HUES64 (cell line): Measurements from ENCODE around the gene ALKAL2.
A peak's percentile ranks its signal among the peaks of the same experiment; 100 is the strongest.

ENCODE experiments used
- H3K27ac ChIP-seq: 2 replicates; pipeline ENCODE4 v1.7.0; 2013; ENCODE audit warnings: low read depth, low read length, inconsistent platforms
- H3K27me3 ChIP-seq: 2 replicates; pipeline ENCODE4 v1.6.1; 2013; ENCODE audit warnings: mild to moderate bottlenecking, low read length; ENCODE audit not compliant: insufficient read depth
- H3K36me3 ChIP-seq: 2 replicates; pipeline ENCODE4 v1.6.1; 2013; ENCODE audit warnings: mild to moderate bottlenecking, low read length; ENCODE audit not compliant: insufficient read depth
- H3K4me1 ChIP-seq: 2 replicates; pipeline ENCODE4 v1.6.1; 2013; ENCODE audit warnings: mild to moderate bottlenecking, low read length, moderate library complexity; ENCODE audit not compliant: insufficient read depth
- H3K4me3 ChIP-seq: 2 replicates; pipeline ENCODE4 v1.5.1; 2013; ENCODE audit warnings: mild to moderate bottlenecking, low read length, moderate library complexity
- H3K9ac ChIP-seq: 2 replicates; pipeline ENCODE4 v1.6.1; 2013; ENCODE audit warnings: mild to moderate bottlenecking, low read depth, low read length
- H3K9me3 ChIP-seq: 2 replicates; pipeline ENCODE4 v1.6.1; 2013; ENCODE audit warnings: low read depth, low read length; ENCODE audit not compliant: insufficient read depth
- WGBS: fragments of 150-250, 120-280 bp; methylation state at CpG from one replicate; pipeline ENCODE4 v1.1.7; 2013; ENCODE audit warnings: missing lambda C conversion rate; 5-methylcytosine and 5-hydroxymethylcytosine counted together

ALKAL2 gene

DNA sequence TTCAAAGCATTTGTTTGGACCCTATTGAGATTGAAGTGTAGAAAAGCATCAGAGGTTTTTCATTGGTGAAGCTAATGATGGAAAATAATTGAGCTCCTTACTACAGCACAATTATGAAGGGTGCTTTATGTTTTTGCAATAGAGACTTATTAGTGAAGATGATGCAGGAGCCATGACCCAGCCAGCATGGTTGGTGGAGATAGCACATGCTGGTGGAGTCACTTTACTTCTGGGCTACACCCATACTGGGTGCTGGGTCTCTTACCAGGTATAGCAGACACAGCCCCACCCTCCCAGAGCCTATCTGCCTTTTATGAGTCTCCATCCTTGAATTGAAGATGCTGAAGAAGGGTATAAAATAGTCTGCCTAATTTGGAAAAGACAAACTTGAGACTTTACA lies 19.6 kb downstream of the ALKAL2 start:
- peaks cover 13% of the 10 kb centered on the region for H3K4me1 ChIP-seq
- H3K36me3 ChIP-seq, result peaks cover 24% of the 10 kb centered on the region
- H3K27me3 ChIP-seq, result peaks cover 10% of the 10 kb centered on the region
- H3K9me3 ChIP-seq, result no peaks in the 10 kb centered on the region
- no peak overlapping the region for H3K4me3 ChIP-seq
- no peak overlapping the region for H3K27ac ChIP-seq
- no peak overlapping the region for H3K9ac ChIP-seq

DNA sequence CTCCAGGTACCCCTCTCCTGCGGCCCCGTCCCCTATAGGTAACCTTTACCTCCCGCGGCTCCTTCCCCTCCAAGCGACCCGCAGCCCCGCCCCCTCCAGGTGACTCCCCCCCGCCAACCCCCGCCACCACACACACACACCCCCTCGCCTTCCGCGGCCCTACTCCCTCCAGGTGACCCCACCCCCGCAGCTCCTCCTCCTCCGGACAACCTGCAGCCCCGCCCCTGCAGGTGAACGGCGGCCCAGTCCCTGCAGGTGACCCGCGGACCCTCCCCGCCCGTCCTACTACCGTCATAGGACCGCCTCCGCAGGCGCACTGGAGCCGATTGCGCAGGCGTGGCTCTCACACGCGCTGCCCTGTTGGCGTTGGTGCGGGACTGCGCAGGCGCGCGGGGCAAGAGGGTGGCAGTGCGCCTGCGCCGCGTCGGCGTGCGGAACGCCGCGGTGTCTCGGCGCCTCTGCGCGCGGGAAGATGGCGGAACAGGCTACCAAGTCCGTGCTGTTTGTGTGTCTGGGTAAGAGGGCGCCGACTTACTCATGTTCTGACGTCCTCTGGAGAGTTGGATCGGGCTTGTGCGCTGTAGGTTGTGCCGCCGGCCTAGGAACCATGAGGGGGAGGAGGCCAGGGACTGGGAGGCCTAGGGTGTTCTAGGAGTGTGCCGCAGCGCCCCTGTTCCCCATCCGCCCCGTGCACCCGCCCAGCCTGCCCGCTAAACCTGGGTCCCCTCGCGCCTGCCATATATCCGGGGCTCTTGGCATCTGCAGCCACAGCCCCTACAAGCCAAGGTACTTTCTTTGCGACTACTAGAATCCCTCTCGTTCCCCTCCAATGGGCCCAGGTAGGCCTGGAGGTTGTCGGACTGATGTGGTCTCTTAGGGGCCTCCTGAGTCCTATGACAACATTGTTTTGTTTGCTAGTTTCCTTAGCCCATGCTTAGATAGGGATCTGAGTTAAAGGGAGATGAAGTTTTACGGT lies 23.1 kb downstream of the ALKAL2 start, which contains the start of gene ACP1:
ACP1 (plus strand) TSS at position 455 of the 976 bp plus-strand sequence; CDS start at position 473, 18 bp downstream.
- peak within 1 kb of the TSS; percentile 91 for H3K9ac ChIP-seq
- peaks cover 21% of the 10 kb centered on the region for H3K27me3 ChIP-seq
- peaks cover 18% of the 10 kb centered on the region for H3K4me1 ChIP-seq
- peak within 1 kb of the TSS; percentile 88 for H3K4me3 ChIP-seq
- H3K27ac ChIP-seq, result peak within 1 kb of the TSS; percentile 84
- under 1% methylated on average over 66 of the region's 73 CpGs for WGBS
- peaks cover 10% of the 10 kb centered on the region; the same call in 1 of the 2 replicates for H3K36me3 ChIP-seq
- 0 out of 2 replicates have a peak, but pooled peaks cover 3% of the 10 kb centered on the region for H3K9me3 ChIP-seq

DNA sequence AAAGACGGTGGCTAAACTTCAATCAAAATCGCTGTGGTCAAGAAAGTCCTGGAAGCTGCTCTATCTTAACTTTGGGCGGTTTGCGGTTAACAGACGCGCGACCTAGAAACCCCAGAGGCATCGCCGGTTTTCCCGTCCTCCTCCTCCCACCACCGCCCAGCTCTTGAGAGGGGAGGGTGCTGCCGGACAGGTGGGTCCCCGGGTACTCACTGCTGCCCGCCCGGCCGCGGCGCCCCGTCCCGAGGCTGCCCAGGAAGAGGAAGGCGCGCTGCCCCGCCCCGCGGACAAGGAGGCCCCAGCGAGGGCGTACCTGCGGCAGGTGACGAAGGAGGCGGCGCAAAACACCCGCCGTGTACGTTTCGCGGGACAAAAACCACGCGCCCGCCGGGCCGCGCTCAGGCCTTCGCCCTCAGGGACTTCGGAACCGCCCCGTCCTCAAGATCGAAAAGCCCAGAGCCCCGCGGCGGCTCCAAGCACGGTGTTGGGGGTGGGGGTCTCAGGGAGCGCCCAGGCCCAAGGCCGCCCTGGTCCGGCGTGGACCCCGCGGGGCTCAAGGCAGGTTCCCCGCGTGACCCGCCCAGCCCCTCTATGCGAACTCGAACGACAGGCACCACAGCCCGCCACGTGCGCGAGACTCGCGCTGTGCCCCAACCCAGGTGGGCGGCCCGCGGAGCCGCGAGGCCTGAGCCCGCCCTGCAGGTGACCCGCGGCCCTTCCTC lies 24.0 kb downstream of the ALKAL2 start, which contains the start of gene SH3YL1:
SH3YL1 (minus strand) TSS at position 259 of the 719 bp plus-strand sequence; CDS start at position 211, 48 bp downstream.
- Histone ChIP-seq H3K27ac (peak within 1 kb of the TSS; percentile 84), H3K9me3 (peaks cover 4% of the 10 kb centered on the region; the same call in 1 of the 2 replicates), H3K4me3 (peak within 1 kb of the TSS; percentile 88), H3K9ac (peak within 1 kb of the TSS; percentile 91), H3K4me1 (peaks cover 18% of the 10 kb centered on the region), H3K27me3 (peaks cover 21% of the 10 kb centered on the region), H3K36me3 (peaks cover 11% of the 10 kb centered on the region; the same call in 1 of the 2 replicates)
- 7% methylated on average over 77 of the region's 77 CpGs for WGBS

DNA sequence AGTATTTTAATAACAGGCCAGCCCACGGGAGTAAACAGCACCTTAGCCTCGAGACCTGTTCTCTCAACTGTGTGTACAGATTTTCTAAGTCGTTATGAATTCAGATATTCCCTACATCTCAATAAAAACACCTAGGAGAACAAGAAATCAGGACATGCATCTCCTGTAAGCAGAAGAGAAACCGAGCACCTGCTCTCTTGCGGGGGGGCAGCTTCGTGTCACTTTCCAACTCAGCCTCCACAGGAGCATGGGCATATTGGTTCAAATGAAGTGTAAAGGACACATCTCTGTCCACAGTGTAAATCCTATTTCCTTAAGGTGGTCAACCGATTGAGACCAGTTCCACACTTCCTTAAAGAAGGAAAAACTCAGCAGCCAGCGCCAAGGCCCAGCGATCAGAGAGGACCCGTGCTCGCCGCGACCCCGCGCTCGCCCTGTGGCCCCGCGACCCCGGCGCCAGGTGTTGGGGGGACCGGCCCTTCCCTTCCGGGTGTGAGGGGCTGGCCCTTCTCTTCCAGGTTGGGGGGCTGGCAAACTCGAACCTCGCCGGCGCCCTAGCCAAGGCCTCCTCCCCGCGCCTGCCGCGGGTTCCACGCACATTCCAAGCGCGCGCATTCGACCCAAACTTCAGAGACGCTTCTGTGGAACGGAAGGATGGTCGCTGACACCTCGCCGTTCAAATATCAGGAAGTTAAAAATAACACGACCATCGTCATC lies 24.7 kb downstream of the ALKAL2 start:
- peaks cover 14% of the 10 kb centered on the region; the same call in 1 of the 2 replicates for H3K36me3 ChIP-seq
- peaks cover 12% of the 10 kb centered on the region for H3K9me3 ChIP-seq
- H3K27me3 ChIP-seq, result peaks cover 21% of the 10 kb centered on the region
- 77% methylated on average over 42 of the region's 42 CpGs for WGBS
- peaks cover 18% of the 10 kb centered on the region for H3K4me1 ChIP-seq
- H3K4me3 ChIP-seq, result peak overlapping the region; percentile 88
- H3K27ac ChIP-seq, result no peak overlapping the region
- H3K9ac ChIP-seq, result peak overlapping the region; percentile 68; the same call in 1 of the 2 replicates

DNA sequence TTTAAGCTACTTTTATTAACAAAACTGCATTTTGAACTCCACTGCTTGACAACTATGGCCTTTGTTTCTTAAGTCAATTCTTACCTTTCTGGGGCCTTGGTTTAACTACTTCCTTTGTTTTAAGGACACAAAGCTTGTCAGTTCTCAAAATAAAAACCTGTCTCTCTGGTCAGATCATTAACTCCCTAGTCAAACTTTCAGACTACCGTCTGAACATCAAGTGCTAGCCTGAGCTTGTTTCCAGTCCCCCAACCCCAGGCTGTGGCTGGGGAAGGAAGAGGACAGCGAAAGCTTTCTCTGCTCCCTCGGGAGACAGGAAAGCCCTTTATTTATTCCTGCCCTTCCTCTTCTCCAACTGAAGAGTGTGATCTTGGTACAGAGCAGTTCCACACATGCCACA lies 25.8 kb downstream of the ALKAL2 start:
- no peak overlapping the region for H3K27ac ChIP-seq

DNA sequence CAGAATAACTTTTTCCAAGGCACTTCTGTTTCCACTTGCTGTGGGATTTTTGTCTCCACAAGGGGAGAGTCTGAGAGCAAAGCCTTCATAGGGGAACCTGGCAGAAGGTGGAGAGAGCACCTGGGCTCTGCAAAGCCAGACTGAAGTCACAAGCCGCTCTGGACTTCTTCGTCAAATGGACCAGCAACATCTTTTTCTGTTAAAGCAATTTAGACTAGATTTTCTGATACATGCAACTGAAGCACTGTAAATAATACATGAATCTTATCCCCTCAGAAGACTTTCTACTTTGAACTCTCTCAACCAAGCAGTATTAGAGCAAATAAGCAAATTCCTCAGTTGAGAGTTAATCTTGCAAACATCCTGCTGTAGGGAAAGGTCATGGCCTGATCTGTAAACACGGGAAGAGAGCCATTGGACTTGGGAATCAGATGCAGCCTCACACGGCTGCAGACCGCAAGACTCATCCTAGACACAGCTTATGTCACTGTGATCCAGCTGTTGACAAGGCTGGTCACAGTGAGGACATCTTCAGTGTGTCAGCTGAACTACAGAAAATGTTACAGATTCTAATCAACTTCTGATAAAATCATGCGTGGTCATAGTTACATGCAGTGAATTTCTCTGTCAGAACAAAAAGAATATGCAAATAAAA lies 27.3 kb downstream of the ALKAL2 start:
- H3K36me3 ChIP-seq, result peaks cover 14% of the 10 kb centered on the region; the same call in 1 of the 2 replicates
- 79% methylated on average over 6 of the region's 6 CpGs for WGBS
- H3K4me1 ChIP-seq, result peaks cover 9% of the 10 kb centered on the region
- H3K9ac ChIP-seq, result no peak overlapping the region
- no peak overlapping the region for H3K27ac ChIP-seq
- H3K9me3 ChIP-seq, result peaks cover 21% of the 10 kb centered on the region
- no peak overlapping the region for H3K4me3 ChIP-seq
- H3K27me3 ChIP-seq, result peaks cover 21% of the 10 kb centered on the region

More for the DNA sequence above, 25.8 kb downstream of the ALKAL2 start:
- no peak overlapping the region for H3K4me3 ChIP-seq
- 55% methylated on average over 1 of the region's 3 CpGs for WGBS
- H3K4me1 ChIP-seq, result peaks cover 18% of the 10 kb centered on the region
- H3K9me3 ChIP-seq, result peaks cover 21% of the 10 kb centered on the region
- H3K27me3 ChIP-seq, result peaks cover 21% of the 10 kb centered on the region
- peaks cover 14% of the 10 kb centered on the region; the same call in 1 of the 2 replicates for H3K36me3 ChIP-seq
- H3K9ac ChIP-seq, result no peak overlapping the region

DNA sequence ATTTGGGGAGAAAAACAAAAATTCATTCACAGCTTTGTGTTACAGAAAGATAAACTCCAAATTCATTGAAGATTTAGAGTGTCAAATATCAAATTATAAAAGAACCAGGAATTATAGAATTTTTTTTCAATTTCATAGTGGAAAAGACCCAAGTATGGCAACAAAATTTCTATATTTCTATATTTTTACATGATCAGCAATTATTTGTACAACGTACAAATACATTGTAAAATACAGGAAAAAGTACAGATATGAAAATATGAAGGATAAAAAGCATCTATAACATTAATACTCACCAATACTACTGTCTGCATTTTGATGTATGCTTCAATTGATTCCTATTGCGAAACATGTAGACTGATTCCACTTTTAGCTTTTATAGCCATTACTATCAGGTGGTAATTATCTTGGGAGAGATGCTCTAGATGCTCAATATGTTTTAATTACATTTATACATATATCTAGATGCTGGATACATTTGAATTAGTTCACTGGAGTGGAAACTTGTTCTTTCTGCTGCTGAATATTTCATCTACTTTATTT lies 28.0 kb downstream of the ALKAL2 start:
- Histone ChIP-seq H3K9ac (no peak overlapping the region), H3K4me1 (peaks cover 6% of the 10 kb centered on the region; the same call in 1 of the 2 replicates), H3K27me3 (peaks cover 21% of the 10 kb centered on the region), H3K27ac (no peak overlapping the region), H3K9me3 (peaks cover 21% of the 10 kb centered on the region), H3K4me3 (no peak overlapping the region), H3K36me3 (peaks cover 14% of the 10 kb centered on the region; the same call in 1 of the 2 replicates)
- no CpG with 5 or more reads among the region's 2 CpGs for WGBS

DNA sequence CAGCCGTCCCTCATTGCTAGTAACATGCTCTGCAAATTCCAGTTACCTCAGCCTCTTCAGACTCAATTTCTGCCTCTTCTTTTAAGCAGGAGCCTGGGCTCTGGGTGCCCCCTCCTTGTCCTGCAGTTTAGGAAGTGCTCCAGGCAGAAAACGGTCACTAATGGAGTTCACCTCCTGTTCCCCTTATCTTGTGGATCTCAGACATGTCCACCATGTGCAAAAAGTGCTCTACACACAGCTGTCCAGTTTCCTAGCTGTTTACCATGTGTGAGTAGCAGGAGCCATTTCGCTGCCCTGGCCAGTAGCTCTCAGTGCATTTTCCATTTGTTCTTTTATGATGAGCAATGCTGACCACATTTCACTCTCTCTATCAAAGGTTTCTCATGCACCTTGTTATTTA lies 29.0 kb downstream of the ALKAL2 start:
- peaks cover 14% of the 10 kb centered on the region; the same call in 1 of the 2 replicates for H3K36me3 ChIP-seq
- no peak overlapping the region for H3K27ac ChIP-seq
- 95% methylated on average over 3 of the region's 3 CpGs for WGBS
- no peak overlapping the region for H3K9ac ChIP-seq
- H3K4me3 ChIP-seq, result no peak overlapping the region
- peaks cover 6% of the 10 kb centered on the region; the same call in 1 of the 2 replicates for H3K4me1 ChIP-seq
- H3K27me3 ChIP-seq, result peaks cover 17% of the 10 kb centered on the region
- peaks cover 21% of the 10 kb centered on the region for H3K9me3 ChIP-seq

DNA sequence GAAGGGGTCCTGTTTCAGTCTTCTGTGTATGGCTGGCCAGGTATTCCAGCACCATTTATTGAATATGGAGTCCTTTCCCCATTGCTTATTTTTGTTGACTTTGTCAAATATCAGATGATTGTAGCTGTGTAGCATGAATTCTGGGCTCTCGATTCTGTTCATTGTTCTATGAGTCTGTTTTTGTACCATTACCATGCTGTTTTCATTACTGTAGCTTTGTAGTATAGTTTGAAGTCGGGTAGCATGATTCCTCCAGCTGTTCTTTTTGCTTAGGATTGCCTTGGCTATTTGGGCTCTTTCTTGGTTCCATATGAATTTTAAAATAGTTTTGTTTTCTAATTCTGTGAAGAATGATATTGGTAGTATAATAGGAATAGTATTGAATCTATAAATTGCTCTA lies 30.0 kb downstream of the ALKAL2 start:
- peaks cover 21% of the 10 kb centered on the region for H3K9me3 ChIP-seq
- H3K27ac ChIP-seq, result no peak overlapping the region
- WGBS, result 98% methylated on average over 2 of the region's 2 CpGs
- peaks cover 6% of the 10 kb centered on the region for H3K4me1 ChIP-seq
- H3K4me3 ChIP-seq, result no peak overlapping the region
- peaks cover 15% of the 10 kb centered on the region; the same call in 1 of the 2 replicates for H3K36me3 ChIP-seq
- H3K9ac ChIP-seq, result no peak overlapping the region
- peaks cover 6% of the 10 kb centered on the region; the same call in 1 of the 2 replicates for H3K27me3 ChIP-seq

DNA sequence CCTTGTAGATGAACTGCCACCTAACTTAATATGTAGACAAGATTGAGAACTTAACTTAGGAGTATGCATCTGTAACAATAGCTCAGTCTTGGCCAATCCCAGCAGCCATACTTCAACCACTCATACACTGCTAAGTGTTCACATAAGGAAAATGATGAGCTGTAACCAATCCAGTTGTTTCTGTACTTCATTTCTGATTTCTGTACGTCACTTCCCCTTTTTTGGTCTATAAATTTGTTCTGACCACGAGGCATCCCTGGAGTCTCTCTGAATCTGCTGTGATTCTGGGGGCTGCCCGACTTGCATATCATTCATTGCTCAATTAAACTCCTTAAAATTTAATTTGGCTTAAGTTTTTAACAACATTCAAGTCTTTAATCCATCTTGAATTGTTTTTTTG lies 30.5 kb downstream of the ALKAL2 start:
- H3K36me3 ChIP-seq, result peaks cover 17% of the 10 kb centered on the region; the same call in 1 of the 2 replicates
- H3K9me3 ChIP-seq, result peaks cover 21% of the 10 kb centered on the region
- H3K4me3 ChIP-seq, result no peak overlapping the region
- no peak overlapping the region for H3K27ac ChIP-seq
- no peak overlapping the region for H3K9ac ChIP-seq
- H3K27me3 ChIP-seq, result 0 out of 2 replicates have a peak, but pooled peaks cover 2% of the 10 kb centered on the region
- 93% methylated on average over 3 of the region's 3 CpGs for WGBS
- peaks cover 6% of the 10 kb centered on the region for H3K4me1 ChIP-seq
